Hepatocyte (in vitro differentiated cells): Measurements from ENCODE around the gene DGKI. TPM values are rescaled to one million over a fixed set of nuclear protein-coding genes. Genes with fewer than 3 reads are reported as not detected.
A peak's percentile ranks its signal among the peaks of the same experiment; 100 is the strongest.

ENCODE experiments used
- DNase-seq: peaks from one replicate; pipeline ENCODE4 v3.0.0-alpha.2; 2016; ENCODE audit warnings: low spot score
- H2AFZ ChIP-seq: fragments of 200-600 bp; sonication (generic); 2 replicates; pipeline ENCODE4 v1.6.0; 2016; ENCODE audit warnings: antibody characterized with exemption, mild to moderate bottlenecking
- H3K27ac ChIP-seq: fragments of 200-600 bp; sonication (generic); 2 replicates; pipeline ENCODE4 v1.5.1; 2016; ENCODE audit warnings: mild to moderate bottlenecking
- H3K27me3 ChIP-seq: fragments of 200-600 bp; sonication (generic); 2 replicates; pipeline ENCODE4 v1.6.1; 2016
- H3K36me3 ChIP-seq: fragments of 200-600 bp; sonication (generic); replicated peaks from 2 replicates; pipeline ENCODE4 v1.5.1; 2016; ENCODE audit warnings: low read depth; ENCODE audit not compliant: insufficient read depth
- H3K4me1 ChIP-seq: fragments of 200-600 bp; sonication (generic); 2 replicates; pipeline ENCODE4 v1.5.1; 2016; ENCODE audit warnings: mild to moderate bottlenecking, moderate library complexity; ENCODE audit not compliant: insufficient read depth
- H3K4me2 ChIP-seq: fragments of 200-600 bp; sonication (generic); 2 replicates; pipeline ENCODE4 v1.6.0; 2016
- H3K4me3 ChIP-seq: fragments of 200-600 bp; sonication (generic); 2 replicates; pipeline ENCODE4 v1.5.1; 2016; ENCODE audit warnings: mild to moderate bottlenecking
- H3K79me2 ChIP-seq: fragments of 200-600 bp; sonication (generic); 2 replicates; pipeline ENCODE4 v1.6.0; 2017; ENCODE audit warnings: mild to moderate bottlenecking
- H3K9me2 ChIP-seq: fragments of 200-600 bp; sonication (generic); replicated peaks from 2 replicates; pipeline ENCODE4 v1.6.0; 2017; ENCODE audit warnings: mild to moderate bottlenecking; ENCODE audit not compliant: insufficient read depth
- H3K9me3 ChIP-seq: fragments of 200-600 bp; sonication (generic); 2 replicates; pipeline ENCODE4 v1.5.1; 2016; ENCODE audit warnings: low read depth, mild to moderate bottlenecking
- H4K20me1 ChIP-seq: fragments of 200-600 bp; sonication (generic); 2 replicates; pipeline ENCODE4 v1.6.0; 2016; ENCODE audit warnings: mild to moderate bottlenecking; ENCODE audit not compliant: insufficient read depth, poor library complexity, severe bottlenecking
- EZH2 ChIP-seq: fragments of 200-600 bp; sonication (generic); IDR thresholded peaks from 2 replicates; pipeline ENCODE4 v1.6.1; 2016; ENCODE audit warnings: antibody characterized with exemption, mild to moderate bottlenecking, borderline replicate concordance
- EZH2phosphoT487 ChIP-seq: fragments of 200-600 bp; sonication (generic); IDR thresholded peaks from one replicate; pipeline ENCODE4 v1.6.1; 2018; ENCODE audit warnings: antibody characterized with exemption, mild to moderate bottlenecking, low read depth, moderate library complexity; ENCODE audit not compliant: unreplicated experiment, severe bottlenecking
- WGBS: methylation state at CpG from one replicate; pipeline ENCODE4 v1.1.6; 2016; ENCODE audit warnings: low lambda C conversion rate; ENCODE audit errors: missing lambda C conversion rate; 5-methylcytosine and 5-hydroxymethylcytosine counted together
- polyA plus RNA-seq: library from polyadenylated mRNA; unstranded; fragments of >200 nt; fragmentation: Nextera tagmentation; extraction: Ambion mirVana; gene quantifications from 2 replicates; pipeline ENCODE4 v1.2.1, GENCODE V29; 2016
- total RNA-seq: library from RNA; depleted of rRNA; stranded (reverse); fragments of >200 nt; gene quantifications from 2 replicates; pipeline ENCODE4 v1.2.3, GENCODE V29; 2014
- TF ChIP-seq, protein P1 (sequence below): fragments of 200-600 bp; sonication (generic); IDR thresholded peaks from 2 replicates; pipeline ENCODE4 v1.5.1; 2016; ENCODE audit warnings: antibody characterized with exemption, mild to moderate bottlenecking; ENCODE audit not compliant: poor library complexity

Gene DGKI
- total and polyA plus RNA-seq, 2 experiments from 2014 or later: 0.47 to 1.8 TPM

GRCh38 chr7:137462074-137462715 lies 384.6 kb downstream of the DGKI start:
- TF ChIP-seq, protein P1, sequence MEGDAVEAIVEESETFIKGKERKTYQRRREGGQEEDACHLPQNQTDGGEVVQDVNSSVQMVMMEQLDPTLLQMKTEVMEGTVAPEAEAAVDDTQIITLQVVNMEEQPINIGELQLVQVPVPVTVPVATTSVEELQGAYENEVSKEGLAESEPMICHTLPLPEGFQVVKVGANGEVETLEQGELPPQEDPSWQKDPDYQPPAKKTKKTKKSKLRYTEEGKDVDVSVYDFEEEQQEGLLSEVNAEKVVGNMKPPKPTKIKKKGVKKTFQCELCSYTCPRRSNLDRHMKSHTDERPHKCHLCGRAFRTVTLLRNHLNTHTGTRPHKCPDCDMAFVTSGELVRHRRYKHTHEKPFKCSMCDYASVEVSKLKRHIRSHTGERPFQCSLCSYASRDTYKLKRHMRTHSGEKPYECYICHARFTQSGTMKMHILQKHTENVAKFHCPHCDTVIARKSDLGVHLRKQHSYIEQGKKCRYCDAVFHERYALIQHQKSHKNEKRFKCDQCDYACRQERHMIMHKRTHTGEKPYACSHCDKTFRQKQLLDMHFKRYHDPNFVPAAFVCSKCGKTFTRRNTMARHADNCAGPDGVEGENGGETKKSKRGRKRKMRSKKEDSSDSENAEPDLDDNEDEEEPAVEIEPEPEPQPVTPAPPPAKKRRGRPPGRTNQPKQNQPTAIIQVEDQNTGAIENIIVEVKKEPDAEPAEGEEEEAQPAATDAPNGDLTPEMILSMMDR: no peak
- TF ChIP-seq EZH2 (no peak), EZH2phosphoT487 (no peak)
- H3K9me3 ChIP-seq: no peaks in the 10 kb centered on the region
- H3K27ac ChIP-seq: no peak overlapping the region
- no peaks in the 10 kb centered on the region for H3K4me1 ChIP-seq
- H3K27me3 ChIP-seq: no peaks in the 10 kb centered on the region
- 74% methylated on average over 4 of the region's 4 CpGs for WGBS
- no peak for DNase-seq
- H2AFZ ChIP-seq: no peak overlapping the region
- no peaks in the 10 kb centered on the region for H3K9me2 ChIP-seq
- H3K36me3 ChIP-seq: no peaks in the 10 kb centered on the region
- no peak overlapping the region for H3K4me3 ChIP-seq
- H4K20me1 ChIP-seq: no peaks in the 10 kb centered on the region
- H3K79me2 ChIP-seq: no peaks in the 10 kb centered on the region
- H3K4me2 ChIP-seq: no peak overlapping the region

- Histone ChIP-seq H3K9me2 (no peaks in the 10 kb centered on the region), H4K20me1 (no peaks in the 10 kb centered on the region), H3K27me3 (no peaks in the 10 kb centered on the region), H3K4me3 (no peak overlapping the region), H3K36me3 (no peaks in the 10 kb centered on the region), H3K27ac (no peak overlapping the region), H3K4me2 (no peak overlapping the region), H3K9me3 (no peaks in the 10 kb centered on the region), H3K4me1 (no peaks in the 10 kb centered on the region), H3K79me2 (no peaks in the 10 kb centered on the region), H2AFZ (no peak overlapping the region)
- 91% methylated on average over 2 of the region's 2 CpGs for WGBS
- TF ChIP-seq, protein P1: no peak
- TF ChIP-seq EZH2 (no peak), EZH2phosphoT487 (no peak)
- no peak for DNase-seq
These were observed 388.4 kb downstream of the DGKI start for GRCh38 chr7:137458399-137458798.

- peak overlapping the region; percentile 30 for H3K27ac ChIP-seq
- peak overlapping the region; percentile 26 for H3K4me2 ChIP-seq
- H3K9me3 ChIP-seq: no peaks in the 10 kb centered on the region
- no peak overlapping the region for H2AFZ ChIP-seq
- H3K27me3 ChIP-seq: no peaks in the 10 kb centered on the region
- H3K9me2 ChIP-seq: no peaks in the 10 kb centered on the region
- WGBS: 24% methylated on average over 6 of the region's 6 CpGs
- TF ChIP-seq, protein P1: no peak
- TF ChIP-seq EZH2phosphoT487: no peak
- TF ChIP-seq EZH2: no peak
- peak; percentile 61 for DNase-seq
- no peaks in the 10 kb centered on the region for H4K20me1 ChIP-seq
- no peak overlapping the region for H3K4me3 ChIP-seq
- H3K79me2 ChIP-seq: no peaks in the 10 kb centered on the region
- no peaks in the 10 kb centered on the region for H3K4me1 ChIP-seq
- no peaks in the 10 kb centered on the region for H3K36me3 ChIP-seq
These were observed 392.0 kb downstream of the DGKI start for GRCh38 chr7:137454767-137455166.

GRCh38 chr7:137454246-137454724 lies 392.5 kb downstream of the DGKI start:
- 9% methylated on average over 5 of the region's 5 CpGs for WGBS
- no peak overlapping the region for H3K4me3 ChIP-seq

More at GRCh38 chr7:137454246-137454724, 392.5 kb downstream of the DGKI start:
- Histone ChIP-seq H4K20me1 (no peaks in the 10 kb centered on the region), H3K79me2 (no peaks in the 10 kb centered on the region), H3K9me2 (no peaks in the 10 kb centered on the region), H3K4me2 (peak overlapping the region; percentile 26), H3K4me1 (no peaks in the 10 kb centered on the region), H2AFZ (no peak overlapping the region), H3K9me3 (no peaks in the 10 kb centered on the region), H3K27me3 (no peaks in the 10 kb centered on the region), H3K36me3 (no peaks in the 10 kb centered on the region), H3K27ac (peak overlapping the region; percentile 30)
- TF ChIP-seq, protein P1: peak; percentile 79
- TF ChIP-seq EZH2phosphoT487: no peak
- peak; percentile 63 for DNase-seq
